D341Med (cell line): Measurements from ENCODE around the gene KRT14.
"Not testable (repeated sequence)": the region's sequence is repeated elsewhere in the genome, so short reads cannot be mapped to it uniquely, and the experiment has no call there.

Experiments
- DNase-seq: peaks from one replicate; pipeline ENCODE4 v3.0.0; 2012; ENCODE audit warnings: low spot score

The KRT14 gene

DNA sequence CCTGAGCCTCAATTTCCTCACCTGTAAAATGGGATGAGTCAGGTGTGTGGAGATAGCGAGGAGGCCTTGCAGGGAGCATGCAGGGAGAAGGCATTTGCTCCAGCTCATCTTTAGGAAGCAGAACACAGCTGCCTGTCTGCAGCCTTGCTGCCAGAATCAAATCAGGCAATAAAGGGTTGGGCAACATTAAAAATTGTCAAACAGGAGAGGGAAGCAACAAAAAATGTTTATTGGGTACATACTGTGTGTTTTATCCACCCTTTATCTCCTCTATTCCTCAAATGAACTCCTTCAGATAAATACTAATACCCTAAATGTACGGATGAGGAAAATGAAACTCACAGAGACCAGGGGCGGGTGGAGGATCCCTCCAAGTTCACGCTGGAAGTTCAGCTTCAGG, 13.6 kb upstream of the KRT14 start:
- DNase-seq: no peak

DNA sequence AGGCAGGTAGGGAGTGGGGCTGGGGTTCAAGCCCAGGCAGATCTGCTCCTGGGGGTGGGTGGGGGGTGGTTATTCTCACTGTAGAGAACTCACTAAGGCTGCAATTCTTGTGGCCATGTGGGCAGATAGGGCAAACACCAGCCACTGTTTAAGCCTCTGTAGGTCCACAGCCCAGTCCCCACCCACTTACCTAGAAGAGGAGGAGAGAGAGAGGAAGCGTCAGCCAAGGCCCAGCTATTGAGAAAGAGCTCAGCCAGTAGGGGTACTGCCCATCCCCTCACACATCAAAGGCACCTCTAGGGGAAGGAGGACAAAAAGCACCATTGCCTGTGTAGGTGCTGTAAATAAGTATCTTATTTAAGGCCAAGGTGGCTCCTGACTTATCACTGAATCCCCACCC, 13.0 kb upstream of the KRT14 start:
- no peak for DNase-seq

DNA sequence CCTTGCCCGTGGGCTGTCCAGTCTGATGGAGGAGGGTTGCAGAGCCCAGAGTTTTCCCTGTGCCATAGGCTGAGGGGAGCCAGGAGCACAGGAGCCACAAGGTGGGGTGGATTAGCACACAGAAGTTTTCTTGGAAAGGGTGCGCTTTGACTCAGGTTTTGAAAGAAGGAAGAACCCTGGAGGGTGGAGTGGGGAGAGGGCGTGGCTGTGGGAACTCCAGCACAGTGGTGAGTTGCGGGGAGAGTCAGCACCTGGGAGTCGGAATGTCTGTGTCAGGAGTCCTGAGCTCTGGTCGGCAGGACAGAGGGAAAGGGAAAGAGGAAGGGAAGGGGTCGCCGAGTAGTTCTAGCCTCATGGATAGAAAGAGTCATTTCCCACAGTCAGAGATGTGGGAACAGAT, 8.9 kb upstream of the KRT14 start:
- no peak for DNase-seq

DNA sequence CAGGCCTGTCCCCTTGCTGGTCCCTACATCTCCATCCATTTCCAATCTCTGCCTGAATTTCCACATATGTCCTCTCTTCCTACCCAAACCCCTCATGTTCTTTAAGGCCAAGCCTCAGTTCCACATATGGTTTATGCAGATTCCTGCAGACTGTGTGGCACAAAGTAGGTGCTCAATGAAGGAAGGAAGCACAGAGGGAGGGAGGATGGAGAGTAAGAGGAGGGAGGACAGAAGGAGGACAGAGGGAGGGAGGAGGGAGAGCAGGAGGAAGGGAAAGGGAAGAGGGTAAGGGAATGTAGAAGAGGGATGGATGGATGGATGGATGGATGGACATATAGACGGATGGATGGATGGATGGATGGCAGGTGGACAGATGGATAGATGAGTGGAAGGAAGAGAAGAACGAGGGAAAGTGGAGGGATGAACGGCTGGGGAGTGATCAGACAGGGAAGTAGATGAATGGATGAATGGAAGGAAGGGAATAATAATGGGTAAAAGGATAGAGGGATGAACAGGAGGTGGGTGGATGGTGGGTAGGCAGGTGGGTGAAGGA, 7.7 kb upstream of the KRT14 start:
- DNase-seq: no peak

DNA sequence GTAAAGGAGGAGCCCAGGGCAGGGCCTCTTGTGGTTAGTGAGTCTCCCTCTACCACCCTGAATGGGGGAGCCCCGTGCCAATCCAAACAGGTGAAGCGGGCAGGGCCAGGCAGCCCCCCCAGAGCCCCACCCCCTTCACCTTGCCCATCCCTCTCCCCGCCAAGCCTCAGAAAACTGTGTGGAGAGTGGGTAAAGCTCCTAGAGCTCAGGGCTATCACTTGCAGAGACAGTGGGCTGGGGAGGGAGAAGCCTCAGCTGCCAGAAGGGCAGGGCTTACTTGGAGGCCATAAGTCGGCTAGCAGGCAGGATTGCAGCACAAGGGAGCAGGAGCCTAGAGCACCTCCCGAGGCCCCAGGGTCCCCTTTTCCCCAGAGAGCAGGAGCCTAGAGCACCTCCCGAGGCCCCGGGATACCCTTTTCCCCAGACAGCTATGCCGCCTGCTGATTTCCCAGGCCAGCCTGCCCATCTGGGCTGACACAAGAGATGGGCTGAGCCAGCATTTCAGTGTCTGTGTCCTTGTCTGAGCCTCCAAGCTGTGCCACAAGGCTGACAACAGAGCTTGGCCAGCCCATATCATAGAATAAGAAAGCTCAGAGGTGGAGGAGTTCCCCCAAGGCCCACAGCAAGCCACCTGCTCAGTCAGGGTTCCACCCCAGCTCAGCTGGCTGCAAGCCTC, 6.7 kb upstream of the KRT14 start:
- DNase-seq: no peak

DNA sequence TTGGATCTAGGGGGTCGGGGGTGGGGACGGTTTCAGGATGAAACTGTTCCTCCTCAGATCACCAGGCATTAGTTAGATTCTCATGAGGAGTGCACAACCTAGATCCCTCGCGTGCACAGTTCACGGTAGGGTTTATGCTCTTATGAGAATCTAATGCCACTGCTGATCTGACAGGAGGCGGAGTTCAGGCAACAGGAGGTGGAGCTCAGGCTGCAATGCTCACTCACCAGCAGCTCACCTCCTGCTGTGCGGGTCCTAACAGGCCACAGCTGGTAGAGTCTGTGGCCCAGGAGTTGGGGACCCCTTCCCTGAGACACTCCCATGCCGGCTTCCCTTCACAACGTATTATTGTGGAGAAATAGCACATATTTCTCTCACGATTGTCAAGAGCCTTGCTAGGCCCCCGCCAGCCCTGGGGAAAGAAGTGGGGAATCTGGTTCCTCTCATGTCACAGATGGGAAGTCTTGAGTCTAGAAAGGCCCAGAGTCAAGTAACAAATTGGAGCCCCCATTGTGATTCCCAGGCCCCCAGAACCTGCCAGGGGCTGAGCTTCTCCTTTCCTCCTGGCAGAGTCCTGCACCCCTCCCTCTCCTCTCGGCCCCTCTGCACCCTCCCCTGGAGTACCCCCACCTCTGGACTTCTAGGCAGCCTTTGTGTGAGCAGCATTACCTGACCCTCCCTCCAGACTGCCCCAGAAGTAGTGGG, 6.1 kb upstream of the KRT14 start:
- DNase-seq: no peak

DNA sequence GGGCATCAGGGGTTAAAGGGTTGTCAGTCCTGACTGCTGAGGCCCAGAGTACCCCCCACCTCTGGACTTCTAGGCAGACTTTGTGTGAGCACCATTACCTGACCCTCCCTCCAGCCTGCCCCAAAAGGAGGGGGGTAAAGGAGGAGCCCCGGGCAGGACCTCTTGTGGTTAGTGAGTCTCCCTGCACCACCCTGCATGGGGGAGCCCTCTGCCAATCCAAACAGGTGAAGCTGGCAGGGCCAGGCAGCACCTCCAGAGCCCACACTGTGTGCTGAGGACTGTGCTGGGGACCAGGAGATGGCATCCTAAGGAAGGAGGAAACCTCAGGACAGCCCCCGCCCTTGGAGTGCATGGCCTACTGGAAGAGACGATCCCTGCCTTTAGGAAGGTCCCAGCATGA, 2.6 kb upstream of the KRT14 start:
- no peak for DNase-seq

DNA sequence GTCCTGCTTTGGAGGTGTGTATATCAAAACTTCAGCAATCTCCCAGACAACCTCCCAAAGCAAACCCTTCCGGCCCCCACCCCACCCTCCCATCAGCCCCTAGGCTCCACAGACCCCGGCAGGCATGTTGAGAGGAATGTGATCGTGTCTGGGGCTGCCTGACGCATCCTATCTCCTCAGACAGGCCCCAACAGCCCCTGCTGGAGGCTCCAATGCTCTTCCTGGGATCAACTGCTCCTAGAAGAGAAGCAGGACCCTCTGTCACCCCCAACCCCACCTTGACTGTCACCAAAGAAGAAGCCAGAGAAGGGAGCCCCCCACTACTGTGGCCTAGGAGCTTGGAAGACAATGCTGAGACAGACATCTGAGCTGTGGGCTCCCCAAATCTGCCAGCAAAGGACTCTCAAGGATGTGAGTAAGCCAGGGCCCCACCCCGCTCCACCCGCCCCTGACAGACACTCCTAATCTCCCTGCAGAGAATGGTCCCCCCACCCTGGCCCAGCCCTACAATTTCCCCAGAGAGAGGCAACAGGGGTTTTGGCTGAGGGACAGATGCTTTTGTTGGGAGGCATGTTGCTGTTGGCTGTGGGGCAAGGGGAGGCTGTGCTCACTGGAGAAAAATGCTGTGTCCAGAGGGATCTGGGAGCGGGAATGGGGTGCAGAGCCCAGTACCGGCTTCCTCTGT, 1.6 kb upstream of the KRT14 start:
- DNase-seq: no peak

DNA sequence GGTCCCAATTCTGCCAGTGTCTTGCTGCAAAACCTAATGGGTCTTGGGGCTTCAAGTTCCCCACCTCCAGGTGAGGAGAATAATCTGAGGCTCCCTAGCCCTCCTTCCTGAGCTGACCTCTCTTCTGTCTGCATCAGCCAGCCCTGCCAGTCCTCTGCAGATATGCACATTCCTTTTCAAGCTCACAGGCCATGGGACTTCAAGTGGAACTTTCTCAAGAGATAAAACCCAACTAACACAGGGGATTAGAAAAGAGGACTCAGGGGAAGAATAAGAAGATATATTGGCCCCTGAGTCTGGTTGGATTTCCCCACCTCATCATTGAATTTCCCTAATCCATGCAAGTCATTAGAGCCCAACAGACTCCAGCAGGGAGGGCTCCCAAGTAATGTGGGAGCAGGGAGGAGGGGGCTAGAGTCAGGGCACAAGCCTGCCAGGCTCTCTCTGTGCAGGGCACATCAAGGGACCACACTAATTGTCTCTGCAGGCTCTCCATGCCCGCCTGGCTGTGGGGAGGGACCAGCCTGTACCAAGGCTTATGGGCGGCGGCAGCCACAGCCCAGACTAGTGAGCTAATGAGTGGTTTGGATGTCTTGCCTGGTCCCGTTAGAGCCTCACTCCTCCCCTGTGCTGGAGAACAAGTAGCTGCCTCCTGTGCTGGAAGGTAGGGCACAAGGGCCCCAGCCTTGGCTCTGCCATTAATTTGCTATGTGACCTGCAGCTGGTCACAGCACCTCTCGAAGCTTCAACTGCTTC, 1.2 kb downstream of the KRT14 start:
- no peak for DNase-seq

DNA sequence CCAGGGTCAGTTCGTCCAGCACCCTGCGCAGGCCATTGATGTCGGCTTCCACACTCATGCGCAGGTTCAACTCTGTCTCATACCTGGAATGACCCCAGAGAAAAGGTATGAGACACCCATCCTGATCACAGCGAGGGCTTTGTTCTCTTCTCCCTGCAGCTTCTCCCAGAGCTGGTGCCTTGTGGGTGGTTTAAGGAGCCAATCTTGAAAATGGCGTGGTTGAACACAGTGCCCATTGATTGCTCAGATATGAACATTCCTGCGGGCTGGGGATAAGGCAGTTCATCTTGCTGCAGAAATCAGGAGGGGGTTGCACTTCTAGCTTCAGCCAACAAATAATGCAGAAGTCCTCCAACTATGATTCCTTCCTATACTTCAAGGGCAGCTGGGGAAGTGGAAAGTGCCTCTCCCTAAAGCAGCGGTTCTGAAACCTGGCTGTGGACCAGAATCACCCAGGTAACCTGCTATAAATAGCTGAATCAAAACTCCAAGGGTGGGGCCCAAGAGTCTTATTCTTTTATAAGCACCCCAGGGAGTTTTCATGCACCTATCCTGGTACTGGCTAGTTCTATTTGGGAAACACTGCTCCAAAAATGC, 2.3 kb downstream of the KRT14 start:
- DNase-seq: not testable (repeated sequence)

DNA sequence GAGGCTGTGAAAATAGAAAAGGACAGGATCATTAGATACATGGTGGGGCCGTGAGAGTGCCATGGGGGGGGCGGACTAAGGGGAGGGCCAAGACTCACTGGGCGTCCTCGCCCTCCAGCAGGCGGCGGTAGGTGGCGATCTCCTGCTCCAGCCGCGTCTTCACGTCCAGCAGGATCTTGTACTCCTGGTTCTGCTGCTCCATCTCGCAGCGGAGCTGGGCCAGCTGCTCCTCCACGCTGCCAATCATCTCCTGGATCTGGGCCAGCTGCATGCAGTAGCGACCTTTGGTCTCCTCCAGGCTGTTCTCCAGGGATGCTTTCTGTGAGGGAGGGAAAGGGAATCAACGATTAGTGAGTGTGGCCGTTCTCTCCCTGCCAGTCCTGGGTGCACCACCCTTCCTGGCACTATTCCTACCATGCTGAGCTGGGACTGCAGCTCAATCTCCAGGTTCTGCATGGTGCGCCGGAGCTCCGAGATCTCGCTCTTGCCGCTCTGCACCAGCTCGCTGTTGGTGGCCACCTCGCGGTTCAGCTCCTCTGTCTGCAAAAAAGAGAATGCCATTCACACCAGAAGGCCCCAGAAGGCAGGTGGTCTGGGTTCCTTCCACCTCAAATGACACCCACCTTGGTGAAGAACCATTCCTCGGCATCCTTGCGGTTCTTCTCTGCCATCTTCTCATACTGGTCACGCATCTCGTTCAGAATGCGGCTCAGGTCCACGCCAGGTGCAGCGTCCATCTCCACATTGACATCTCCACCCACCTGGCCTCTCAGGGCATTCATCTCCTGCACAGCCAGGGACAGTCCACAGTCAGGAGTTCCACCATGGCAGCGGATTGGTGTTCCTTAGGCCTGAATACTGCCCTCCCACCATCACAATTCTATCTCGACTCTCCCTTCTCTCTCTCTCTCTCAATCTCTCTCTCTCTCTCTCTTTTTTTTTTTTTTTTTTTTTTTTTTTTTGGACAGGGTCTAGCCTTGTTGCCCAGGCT, 3.3 kb downstream of the KRT14 start:
- no peak for DNase-seq

DNA sequence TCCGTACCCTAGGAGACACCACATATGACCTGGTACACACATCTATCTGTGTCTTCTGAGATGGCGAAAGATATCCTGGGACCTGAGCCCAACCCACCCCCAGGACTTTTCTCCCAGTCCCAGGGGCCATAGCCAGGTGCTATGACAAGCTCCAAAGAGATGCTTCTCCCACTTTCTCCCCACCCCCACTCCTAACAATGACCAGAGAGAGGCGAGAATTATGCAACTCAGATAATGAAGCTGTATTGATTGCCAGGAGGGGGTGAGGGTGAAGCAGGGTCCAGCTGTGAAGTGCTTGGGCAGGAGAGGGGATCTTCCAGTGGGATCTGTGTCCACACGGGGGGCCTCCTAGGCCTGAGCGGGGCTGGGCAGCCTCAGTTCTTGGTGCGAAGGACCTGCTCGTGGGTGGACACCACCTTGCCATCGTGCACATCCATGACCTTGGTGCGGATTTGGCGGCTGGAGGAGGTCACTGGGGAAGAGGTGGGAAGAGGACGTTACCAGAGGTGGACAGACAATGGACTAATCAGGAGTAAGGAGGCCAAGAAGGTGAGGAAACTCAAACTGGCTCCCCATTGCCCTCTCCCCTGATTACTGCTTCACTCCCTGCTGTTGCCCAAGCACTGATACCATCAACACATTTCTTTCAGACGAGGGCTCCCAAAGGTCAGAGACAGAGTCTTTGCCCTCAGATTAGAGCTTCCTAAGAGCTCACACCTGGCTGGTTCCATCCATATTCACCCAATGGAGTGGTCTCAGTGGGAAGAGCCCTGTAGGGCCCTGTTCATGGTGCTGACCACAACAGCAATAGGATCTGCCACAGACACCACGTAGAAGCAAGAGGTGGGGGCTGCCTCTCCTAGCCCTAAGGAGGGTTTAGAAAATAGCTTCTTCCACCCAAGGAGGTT, 4.4 kb downstream of the KRT14 start:
- DNase-seq: not testable (repeated sequence)

DNA sequence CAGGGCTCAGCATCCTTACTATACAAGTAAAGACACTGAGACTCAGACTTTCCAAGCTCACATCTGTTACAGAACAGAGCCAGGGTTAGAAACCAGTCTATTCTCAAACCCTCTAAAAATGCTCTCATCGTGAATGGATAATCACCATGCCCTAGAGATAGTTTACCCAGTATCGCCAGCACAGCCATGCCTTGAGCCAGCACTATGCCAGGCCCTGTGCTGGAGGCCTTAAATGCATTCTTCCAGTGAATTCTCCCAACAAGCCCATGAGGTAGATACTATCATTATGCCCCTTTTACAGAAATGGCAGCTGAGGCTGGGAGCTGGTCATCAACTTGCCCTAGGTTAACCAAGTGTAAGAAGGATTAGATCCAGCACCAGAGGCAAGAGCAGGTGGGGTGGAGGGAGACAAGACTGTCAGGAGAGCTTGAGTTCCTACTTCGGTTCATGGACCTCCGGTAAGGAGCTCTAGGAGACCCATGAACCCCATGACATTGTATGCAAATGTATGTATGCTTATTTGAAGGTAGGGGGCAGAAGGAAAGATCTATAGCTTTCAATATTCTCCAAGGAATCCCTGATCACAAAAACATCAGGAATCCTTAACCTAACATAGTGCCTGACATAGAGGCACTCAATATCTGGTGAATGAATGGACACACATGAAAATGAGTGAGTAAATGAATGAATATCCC, 5.2 kb downstream of the KRT14 start:
- no peak for DNase-seq

DNA sequence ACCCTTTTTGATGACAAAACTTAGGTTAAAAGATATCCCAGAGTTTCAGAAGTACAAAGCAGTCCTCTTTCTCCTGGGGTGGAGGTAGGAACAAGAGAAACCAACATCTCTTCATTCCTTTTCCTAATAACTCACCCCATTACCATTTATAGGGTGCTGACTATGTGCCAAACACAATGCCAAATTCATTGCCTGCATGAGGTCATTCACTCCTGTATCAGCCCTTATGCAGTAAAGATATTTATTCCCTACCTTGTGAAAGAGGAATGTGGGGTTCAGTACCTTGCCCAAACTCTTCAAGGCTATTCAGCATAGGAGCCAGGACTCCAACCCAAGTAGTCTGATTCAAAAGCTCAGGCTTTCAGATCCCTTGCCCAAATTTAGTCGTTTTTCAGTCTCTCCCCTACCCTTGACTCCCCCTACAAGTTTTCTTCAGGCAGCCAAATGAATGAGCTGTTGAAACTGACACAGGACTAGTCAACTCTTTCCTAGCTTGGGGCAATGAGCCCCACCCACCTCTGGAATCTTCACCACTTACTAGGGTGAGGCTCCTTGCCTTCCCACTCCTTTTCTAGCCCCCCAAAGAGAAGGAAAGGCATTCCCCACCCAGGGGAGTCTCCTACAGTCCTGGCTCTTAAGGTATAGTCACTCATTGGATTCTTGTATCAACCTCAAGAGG, 5.9 kb downstream of the KRT14 start:
- DNase-seq: no peak

DNA sequence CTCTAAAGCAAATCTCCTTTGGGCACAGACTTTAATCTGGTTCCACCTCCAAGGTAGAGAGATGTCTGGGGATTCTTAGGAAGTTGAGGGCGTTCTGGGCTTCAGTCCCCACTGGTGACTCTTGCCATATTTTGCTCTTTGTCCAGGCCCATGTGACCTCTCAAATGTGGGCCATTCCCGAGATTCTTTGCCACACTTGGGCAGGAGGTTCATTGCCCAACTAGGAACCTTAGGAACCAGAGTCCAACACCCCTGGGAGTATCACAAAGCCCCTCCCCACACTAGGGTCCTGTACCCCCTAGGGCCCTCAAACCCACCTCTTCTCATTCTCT, 6.5 kb downstream of the KRT14 start:
- DNase-seq: no peak

DNA sequence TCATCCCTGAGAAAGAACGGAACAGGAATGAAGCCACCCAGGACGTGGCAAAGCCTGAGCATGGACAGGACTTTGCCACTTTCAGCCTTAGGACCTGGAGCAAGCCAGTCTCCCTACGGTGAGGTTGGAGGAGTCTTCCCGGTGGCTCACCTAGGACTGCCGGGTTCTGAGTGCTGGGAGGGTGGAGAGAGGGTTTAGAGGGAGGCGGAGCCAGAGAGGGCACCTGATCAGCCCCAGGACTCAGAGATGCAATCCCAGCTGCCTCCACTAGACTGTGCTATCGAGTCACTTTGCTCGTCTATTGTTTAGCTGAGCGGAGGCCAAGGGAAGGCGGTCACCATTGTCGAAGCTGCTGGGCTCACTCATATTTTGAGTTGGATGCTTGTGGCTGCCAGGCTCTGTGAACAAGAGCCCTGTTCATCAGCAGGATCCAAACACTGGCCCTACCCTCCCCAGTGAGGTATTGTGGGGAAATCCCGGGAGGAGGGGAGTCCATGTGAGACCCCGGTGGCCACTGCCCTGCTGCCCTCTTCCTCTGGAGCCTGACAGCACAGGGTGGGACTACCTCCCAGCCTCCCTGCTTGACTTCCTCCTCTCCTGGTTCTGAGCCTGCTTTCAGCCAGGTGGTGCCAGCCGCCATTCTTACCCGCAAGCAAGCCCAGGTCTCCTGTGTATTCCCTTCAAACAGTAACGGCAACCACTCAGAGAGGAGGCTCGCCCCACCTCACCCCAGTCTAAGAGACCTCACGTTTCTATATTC, 7.0 kb downstream of the KRT14 start:
- DNase-seq: peak; percentile 93

DNA sequence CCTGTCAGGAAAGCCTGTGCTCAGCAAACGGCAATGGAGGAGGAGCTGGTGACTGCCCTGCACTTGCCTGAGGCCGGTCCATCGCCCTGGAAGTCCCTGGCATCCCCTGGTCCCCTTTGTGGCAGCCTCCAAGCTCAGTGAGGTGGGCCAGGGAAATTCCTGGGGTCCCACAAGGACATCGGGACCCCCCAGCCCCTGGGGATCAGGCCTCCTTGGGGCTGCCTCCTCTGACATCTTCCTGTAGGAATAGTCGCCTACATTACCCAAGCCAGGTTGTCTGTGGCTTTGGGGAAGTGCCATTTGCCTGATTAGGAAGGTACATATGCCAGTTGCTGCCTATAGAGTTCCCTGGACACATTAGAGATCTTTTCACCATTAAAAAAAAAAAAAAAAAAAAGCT, 7.7 kb downstream of the KRT14 start:
- DNase-seq: no peak

DNA sequence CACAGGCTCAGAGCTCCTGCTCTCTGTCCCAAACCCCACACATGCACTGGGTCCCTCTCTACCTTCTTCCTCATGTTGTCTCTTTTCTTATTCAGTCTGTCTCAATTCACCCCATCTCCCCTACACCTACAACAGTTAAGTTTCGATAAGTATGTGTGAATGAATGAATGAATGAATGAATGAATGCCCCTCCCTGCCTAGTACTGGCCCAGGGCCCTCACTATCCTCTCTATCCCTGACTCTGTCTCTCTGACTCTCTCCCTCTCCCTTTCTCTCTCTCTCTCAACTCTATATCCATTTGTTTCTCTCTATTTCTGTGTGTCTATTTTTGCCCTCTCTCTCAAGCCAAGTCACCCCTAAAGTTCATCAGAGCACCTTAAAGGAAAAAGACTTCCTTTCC, 8.2 kb downstream of the KRT14 start:
- no peak for DNase-seq
